K562 (cell line): Measurements from ENCODE around the gene DET1. TPM values are rescaled to one million over a fixed set of nuclear protein-coding genes. Genes with fewer than 3 reads are reported as not detected.

ENCODE experiments used
- ELF1 ChIP-seq: fragments of 200-800 bp; sonication (Bioruptor generic); IDR thresholded peaks from 2 replicates; pipeline ENCODE4 v1.6.1; 2016; ENCODE audit warnings: missing genetic modification characterization, missing compliant biosample characterization
- EP400 ChIP-seq: fragments of 450-650 bp; IDR thresholded peaks from 2 replicates; pipeline ENCODE4 v1.6.1; 2017; ENCODE audit warnings: antibody characterized with exemption, mild to moderate bottlenecking, moderate library complexity
- FOXA3 ChIP-seq, 2 experiments: fragments of 450-650 bp in 1 of 2; sonication (generic) in 1 of 2; formaldehyde crosslinking; IDR thresholded peaks in 1 of 2; conservative IDR thresholded peaks in 1 of 2; 2 replicates each; pipeline versions ENCODE4 v1.4.0 to v1.8.0; 2020 to 2022; ENCODE audit warnings: mild to moderate bottlenecking in 2 of 2, missing genetic modification reagents in 1 of 2
- HCFC1 ChIP-seq: IDR thresholded peaks from 2 replicates; pipeline ENCODE4 v1.6.1; 2012; ENCODE audit warnings: low read depth, low read length, improper control_type of control experiment
- HNRNPH1 ChIP-seq: fragments of 200-400 bp; formaldehyde crosslinking; optimal IDR thresholded peaks from 2 replicates; pipeline ENCODE3; 2017; ENCODE audit warnings: low read depth, mild to moderate bottlenecking, low read length, moderate library complexity
- MTA2 ChIP-seq: fragments of 450-650 bp; IDR thresholded peaks from 2 replicates; pipeline ENCODE4 v1.6.1; 2016; ENCODE audit warnings: low read depth
- PHB ChIP-seq: fragments of 250-450 bp; sonication (Bioruptor Pico); IDR thresholded peaks from 2 replicates; pipeline ENCODE4 v1.5.0; 2021
- POU5F1 ChIP-seq: fragments of 150-350 bp; IDR thresholded peaks from 2 replicates; pipeline ENCODE4 v1.6.1; 2014; ENCODE audit warnings: borderline replicate concordance, low read length, low read depth, mild to moderate bottlenecking; ENCODE audit not compliant: partially characterized antibody
- SRSF7 ChIP-seq: fragments of 200-400 bp; formaldehyde crosslinking; optimal IDR thresholded peaks from 2 replicates; pipeline ENCODE3; 2017; ENCODE audit warnings: mild to moderate bottlenecking, low read depth, low read length
- SRSF9 ChIP-seq: fragments of 200-400 bp; formaldehyde crosslinking; IDR thresholded peaks from 2 replicates; pipeline ENCODE4 v1.6.1; 2017; ENCODE audit warnings: low read depth, low read length, borderline replicate concordance
- ZFP36 ChIP-seq: fragments of 150-350 bp; IDR thresholded peaks from 2 replicates; pipeline ENCODE4 v1.6.1; 2018; ENCODE audit warnings: low read length, low read depth; ENCODE audit not compliant: partially characterized antibody
- ZNF263 ChIP-seq: sonication (generic); formaldehyde crosslinking; IDR thresholded peaks from 2 replicates; pipeline ENCODE4 v1.8.0; 2022; ENCODE audit warnings: mild to moderate bottlenecking, missing genetic modification reagents, borderline replicate concordance
- ZNF586 ChIP-seq: fragments of 450-650 bp; formaldehyde crosslinking; conservative IDR thresholded peaks from 2 replicates; pipeline ENCODE4 v1.4.0; 2020; ENCODE audit warnings: mild to moderate bottlenecking, moderate library complexity
- ZNF717 ChIP-seq: fragments of 250-450 bp; sonication (Bioruptor Pico); IDR thresholded peaks from 2 replicates; pipeline ENCODE4 v1.5.0; 2021
- polyA plus RNA-seq, 8 experiments: library from polyadenylated mRNA; depleted of rRNA in 4 of 8; stranded (reverse) in 5 of 8; unstranded in 3 of 8; fragments of >200 nt; fragmentation: Nextera tagmentation in 2 of 8; fragmentation: Illumina TruSeq in 1 of 8; extraction: Ambion mirVana in 2 of 8; extraction: Trizol in 1 of 8; gene quantifications; 2 replicates each; pipeline versions ENCODE4 v1.2.1 to v1.2.3, GENCODE V29; 2011 to 2014; ENCODE audit warnings: inconsistent platforms in 1 of 8, missing spikeins in 1 of 8
- total RNA-seq, 7 experiments: library from RNA; depleted of rRNA in 6 of 7; stranded (reverse); fragments of >200 nt in 6 of 7; fragmentation: Illumina TruSeq in 2 of 7; extraction: Trizol in 2 of 7; gene quantifications; 2 replicates each; pipeline versions ENCODE4 v1.2.1 to v1.2.3, GENCODE V29; 2011 to 2021; ENCODE audit warnings: low replicate concordance in 1 of 7
- TF ChIP-seq, protein P1 (sequence below), 2 experiments: fragments of 450-650 bp in 1 of 2; sonication (generic) in 1 of 2; formaldehyde crosslinking in 1 of 2; IDR thresholded peaks in 1 of 2; conservative IDR thresholded peaks in 1 of 2; 2 replicates each; pipeline versions ENCODE4 v1.6.1 to v1.8.1; 2016 to 2023; ENCODE audit warnings: mild to moderate bottlenecking in 2 of 2, moderate library complexity in 2 of 2, inconsistent platforms in 1 of 2, missing genetic modification reagents in 1 of 2
- TF ChIP-seq, protein P2 (sequence below): fragments of 150-350 bp; conservative IDR thresholded peaks from 2 replicates; pipeline ENCODE4 v1.6.1; 2014; ENCODE audit warnings: low read length
- TF ChIP-seq, protein P3 (sequence below): fragments of 450-650 bp; conservative IDR thresholded peaks from 2 replicates; pipeline ENCODE4 v1.6.1; 2016; ENCODE audit warnings: missing genetic modification characterization, low read depth, mild to moderate bottlenecking, control low read depth, missing compliant biosample characterization

The DET1 gene
- total and polyA plus RNA-seq, 9 of the 15 experiments (the other 6 are each of a cell fraction or from before 2014, with no cell fraction given): 4.2 to 8.1 (median 6.0) TPM

DNA sequence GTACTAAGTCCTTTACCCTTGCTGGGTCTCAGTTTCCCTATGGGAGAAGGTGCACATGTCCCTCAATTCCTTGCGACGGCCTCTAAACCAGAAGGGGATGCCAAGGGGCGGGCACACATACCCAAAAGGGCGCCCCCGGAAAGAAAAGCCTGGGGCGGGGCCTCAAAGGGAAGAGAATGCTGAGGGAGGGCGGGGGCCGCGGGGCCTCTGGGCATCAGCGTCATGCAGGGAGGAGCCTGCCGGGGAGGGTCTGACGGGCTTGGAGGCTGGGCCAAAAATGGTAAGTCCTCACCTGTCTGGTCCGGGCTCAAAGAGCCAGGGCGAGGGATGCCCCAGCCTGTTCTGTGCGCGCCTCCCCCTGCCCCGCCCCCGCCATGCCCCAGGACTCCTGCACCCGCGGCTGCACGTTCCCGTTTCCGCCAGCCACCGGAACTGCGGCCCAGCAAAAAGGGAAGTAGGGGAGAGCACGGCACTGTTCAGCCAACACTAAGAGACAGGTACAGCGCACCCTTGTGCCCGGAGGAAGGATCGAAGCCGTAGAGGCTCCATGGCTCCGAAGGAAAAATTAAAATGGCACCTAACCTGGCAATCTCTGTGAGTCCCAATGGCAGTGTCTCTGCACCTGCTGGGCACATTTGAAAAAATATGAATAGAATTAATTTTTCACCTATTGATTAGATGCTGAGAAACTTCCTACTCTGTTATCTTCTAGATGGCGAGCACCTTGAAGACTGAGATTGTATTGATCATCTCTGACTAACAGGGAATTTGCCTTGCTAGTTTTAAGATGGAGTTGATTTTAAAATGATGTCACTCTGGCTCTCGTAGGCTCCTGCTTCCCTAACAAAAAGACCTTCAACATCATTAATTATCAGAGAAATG, at the start of gene DET1 (continued):
- TF ChIP-seq, protein P1, sequence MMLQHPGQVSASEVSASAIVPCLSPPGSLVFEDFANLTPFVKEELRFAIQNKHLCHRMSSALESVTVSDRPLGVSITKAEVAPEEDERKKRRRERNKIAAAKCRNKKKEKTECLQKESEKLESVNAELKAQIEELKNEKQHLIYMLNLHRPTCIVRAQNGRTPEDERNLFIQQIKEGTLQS (IDR thresholded peaks at IDR 0.05): 0 out of 2 replicates have a peak, but pooled peaks have one; percentile 15
- TF ChIP-seq, protein P1 (CRISPR knock-in tag; conservative IDR thresholded peaks at IDR 0.05): no peak
- no peak for TF ChIP-seq SRSF7
- no peak for TF ChIP-seq HNRNPH1
- no peak for TF ChIP-seq FOXA3 (CRISPR knock-in tag; conservative IDR thresholded peaks at IDR 0.05 in 1 of 2, IDR thresholded peaks at IDR 0.05 in 1 of 2)
- TF ChIP-seq ZNF263 (CRISPR knock-in tag): no peak
- peak; percentile 38; the same call in 1 of the 2 replicates for TF ChIP-seq MTA2
- TF ChIP-seq ZFP36: no peak
- TF ChIP-seq, protein P2, sequence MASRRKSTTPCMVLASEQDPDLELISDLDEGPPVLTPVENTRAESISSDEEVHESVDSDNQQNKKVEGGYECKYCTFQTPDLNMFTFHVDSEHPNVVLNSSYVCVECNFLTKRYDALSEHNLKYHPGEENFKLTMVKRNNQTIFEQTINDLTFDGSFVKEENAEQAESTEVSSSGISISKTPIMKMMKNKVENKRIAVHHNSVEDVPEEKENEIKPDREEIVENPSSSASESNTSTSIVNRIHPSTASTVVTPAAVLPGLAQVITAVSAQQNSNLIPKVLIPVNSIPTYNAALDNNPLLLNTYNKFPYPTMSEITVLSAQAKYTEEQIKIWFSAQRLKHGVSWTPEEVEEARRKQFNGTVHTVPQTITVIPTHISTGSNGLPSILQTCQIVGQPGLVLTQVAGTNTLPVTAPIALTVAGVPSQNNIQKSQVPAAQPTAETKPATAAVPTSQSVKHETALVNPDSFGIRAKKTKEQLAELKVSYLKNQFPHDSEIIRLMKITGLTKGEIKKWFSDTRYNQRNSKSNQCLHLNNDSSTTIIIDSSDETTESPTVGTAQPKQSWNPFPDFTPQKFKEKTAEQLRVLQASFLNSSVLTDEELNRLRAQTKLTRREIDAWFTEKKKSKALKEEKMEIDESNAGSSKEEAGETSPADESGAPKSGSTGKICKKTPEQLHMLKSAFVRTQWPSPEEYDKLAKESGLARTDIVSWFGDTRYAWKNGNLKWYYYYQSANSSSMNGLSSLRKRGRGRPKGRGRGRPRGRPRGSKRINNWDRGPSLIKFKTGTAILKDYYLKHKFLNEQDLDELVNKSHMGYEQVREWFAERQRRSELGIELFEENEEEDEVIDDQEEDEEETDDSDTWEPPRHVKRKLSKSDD: peak; percentile 80; the same call in 1 of the 2 replicates
- peak; percentile 68 for TF ChIP-seq EP400
- no peak for TF ChIP-seq ZNF717 (CRISPR knock-in tag)
- peak; percentile 80 for TF ChIP-seq HCFC1
- TF ChIP-seq PHB: no peak
- TF ChIP-seq ELF1: peak; percentile 74
- TF ChIP-seq, protein P3, sequence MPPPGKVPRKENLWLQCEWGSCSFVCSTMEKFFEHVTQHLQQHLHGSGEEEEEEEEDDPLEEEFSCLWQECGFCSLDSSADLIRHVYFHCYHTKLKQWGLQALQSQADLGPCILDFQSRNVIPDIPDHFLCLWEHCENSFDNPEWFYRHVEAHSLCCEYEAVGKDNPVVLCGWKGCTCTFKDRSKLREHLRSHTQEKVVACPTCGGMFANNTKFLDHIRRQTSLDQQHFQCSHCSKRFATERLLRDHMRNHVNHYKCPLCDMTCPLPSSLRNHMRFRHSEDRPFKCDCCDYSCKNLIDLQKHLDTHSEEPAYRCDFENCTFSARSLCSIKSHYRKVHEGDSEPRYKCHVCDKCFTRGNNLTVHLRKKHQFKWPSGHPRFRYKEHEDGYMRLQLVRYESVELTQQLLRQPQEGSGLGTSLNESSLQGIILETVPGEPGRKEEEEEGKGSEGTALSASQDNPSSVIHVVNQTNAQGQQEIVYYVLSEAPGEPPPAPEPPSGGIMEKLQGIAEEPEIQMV (tag): no peak
- no peak for TF ChIP-seq ZNF586 (CRISPR knock-in tag)
- TF ChIP-seq SRSF9: no peak
- TF ChIP-seq POU5F1: no peak
